Stimulated activated naive CD8-positive, alpha-beta T cell treated with anti-CD3 and anti-CD28 coated beads, Interleukin-15, Interleukin-2, amounts not matched to agents 100 U/mL and 50 U/mL, for 24 hours (primary cell): ENCODE data around the gene TIAM1.

Experiments
- ATAC-seq: fragments of 150-1000 bp; cut with Tn5 transposase; one replicate; pipeline ENCODE4 v1.10.0; 2021
- DNase-seq: peaks from one replicate; pipeline ENCODE4 v3.0.0; 2021

Gene TIAM1

DNA sequence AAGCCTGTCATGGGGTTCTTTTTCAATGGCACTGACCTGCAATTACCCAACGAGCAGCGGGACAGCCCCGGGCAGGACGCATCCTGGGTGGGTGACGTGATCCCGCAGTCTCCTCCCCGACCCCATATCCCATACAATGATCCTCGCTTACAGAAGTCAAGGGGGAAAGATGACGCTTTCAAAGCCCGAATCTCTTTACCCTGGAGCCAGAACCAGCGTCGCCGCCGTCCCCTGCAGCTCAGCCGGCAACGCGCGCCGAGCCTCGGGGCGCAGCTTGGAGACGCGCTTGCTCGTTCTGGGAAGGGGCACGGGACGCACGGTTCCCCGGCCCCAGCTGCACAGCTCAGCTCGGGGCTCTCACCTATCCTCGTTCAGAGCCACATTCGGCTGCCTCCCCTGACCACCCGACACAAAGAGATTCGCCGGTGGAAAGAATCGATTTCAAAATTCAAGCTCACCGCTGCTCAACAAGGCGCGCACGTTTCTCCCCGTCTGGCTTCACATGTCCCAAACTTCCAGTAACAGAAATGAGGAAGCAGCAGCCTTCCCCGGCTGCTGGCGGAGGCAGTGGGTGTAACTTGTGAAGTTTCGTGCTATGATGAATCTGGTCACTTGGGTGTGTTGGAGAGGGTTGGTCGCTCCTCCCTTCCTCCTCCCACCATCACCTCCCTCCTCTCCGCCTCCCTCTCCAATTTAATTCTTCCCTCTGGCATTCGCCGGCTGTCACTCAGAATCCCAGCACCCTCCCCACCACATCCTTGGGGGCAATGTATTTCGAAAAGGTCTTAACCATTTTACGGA is at the start of gene TIAM1:
Gene TIAM1, minus strand, starts transcription at position 582 of the 801 bp plus-strand sequence. CDS start 77,289 bp downstream, outside the sequence.
- DNase-seq (peak; percentile 50), ATAC-seq (peak; percentile 58)

DNA sequence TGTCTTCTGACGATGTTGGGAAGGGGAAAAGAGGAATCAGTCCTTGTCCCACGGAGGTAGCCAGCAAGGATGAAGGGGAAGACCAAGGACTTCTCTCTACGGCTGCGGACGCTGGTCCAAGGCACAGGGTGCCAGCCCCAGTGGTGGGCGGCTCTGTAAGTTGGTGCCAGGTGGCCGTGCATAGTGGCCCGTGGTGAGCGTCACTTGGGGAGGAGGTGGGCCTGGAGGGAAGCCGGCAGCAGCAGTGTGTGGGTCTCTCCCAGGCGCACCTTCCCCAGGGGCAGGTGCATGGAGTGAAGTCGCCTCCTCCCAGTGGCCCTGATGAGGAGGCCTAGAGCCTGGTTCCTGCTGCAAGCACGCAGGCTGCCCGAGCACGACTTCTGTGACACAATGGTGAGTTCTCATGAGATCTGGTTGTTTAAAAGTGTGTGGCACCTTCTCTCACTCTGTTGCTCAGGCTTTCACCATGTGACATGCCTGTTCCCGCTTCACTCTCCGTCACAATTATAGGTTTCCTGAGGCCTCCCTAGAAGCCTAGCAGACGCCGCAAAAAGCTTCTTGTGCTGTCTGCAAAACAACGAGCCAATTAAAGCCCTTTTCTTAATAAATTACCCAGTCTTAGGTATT is 43.6 kb upstream of the TIAM1 start:
- no peak for DNase-seq
- no peak for ATAC-seq

DNA sequence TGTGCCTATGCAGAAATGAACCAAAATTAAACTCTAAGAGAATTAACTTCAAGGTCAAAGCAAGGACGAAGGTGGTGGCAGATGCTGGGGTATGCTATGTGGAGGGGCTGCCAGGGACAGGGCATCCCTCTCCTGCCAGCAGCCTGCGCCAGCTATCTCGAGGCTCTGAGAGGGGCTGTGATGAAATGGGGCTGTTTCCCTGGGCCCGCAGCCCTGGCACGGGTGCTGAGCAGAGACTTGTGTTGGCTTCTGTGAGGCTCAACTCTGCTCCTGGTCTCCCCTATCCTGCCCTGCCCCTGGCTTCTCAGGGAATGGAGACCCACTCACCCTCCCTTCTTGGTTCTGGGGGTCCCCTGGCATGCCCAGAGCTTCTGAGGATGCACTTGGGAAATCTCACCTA is 41.9 kb upstream of the TIAM1 start:
- DNase-seq: no peak
- ATAC-seq: no peak

- ATAC-seq (no peak), DNase-seq (no peak)
Measured at GRCh38 chr21:31383770-31384169, 39.7 kb upstream of the TIAM1 start.

- no peak for DNase-seq
- ATAC-seq: no peak
Measured at GRCh38 chr21:31382060-31382459, 38.0 kb upstream of the TIAM1 start.

GRCh38 chr21:31376301-31376700 is 32.2 kb upstream of the TIAM1 start:
- ATAC-seq (no peak), DNase-seq (no peak)

DNA sequence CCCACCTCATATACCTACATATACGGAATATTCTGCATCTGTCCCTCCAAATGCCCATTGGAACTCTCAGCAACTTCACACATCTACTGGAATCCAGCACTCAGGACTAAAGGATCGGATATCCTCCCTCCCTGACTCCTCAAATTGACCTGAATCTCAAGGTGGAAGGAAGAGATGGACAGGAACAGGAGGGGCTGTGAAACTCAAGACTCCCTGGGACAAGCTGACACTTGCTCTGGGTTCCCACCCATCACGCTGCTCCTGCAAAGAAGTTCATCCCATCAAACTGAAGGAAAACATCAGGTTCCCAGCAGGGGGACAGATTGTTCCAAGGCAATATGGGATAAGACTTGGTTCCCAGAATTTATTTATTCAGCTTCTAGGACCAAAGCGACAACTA is 30.3 kb upstream of the TIAM1 start:
- DNase-seq (no peak), ATAC-seq (no peak)

DNA sequence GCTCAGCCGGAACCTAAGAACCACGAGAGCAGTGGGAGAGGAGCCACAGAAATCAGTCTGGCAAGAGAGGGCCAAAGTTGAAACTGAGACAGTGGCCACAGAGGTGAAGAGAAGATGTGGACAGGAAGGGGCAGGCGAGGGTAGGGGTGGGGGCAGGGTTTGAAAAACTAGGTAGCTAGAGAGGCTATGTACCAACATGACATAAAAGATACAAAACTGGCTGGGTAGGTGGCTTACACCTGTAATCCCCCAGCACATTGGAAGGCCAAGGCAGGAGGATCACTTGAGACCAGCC is 28.4 kb upstream of the TIAM1 start:
- ATAC-seq: no peak

GRCh38 chr21:31371715-31372470 is 27.8 kb upstream of the TIAM1 start:
- ATAC-seq (no peak), DNase-seq (no peak)

More for the DNA sequence above, 28.4 kb upstream of the TIAM1 start:
- DNase-seq: no peak

DNA sequence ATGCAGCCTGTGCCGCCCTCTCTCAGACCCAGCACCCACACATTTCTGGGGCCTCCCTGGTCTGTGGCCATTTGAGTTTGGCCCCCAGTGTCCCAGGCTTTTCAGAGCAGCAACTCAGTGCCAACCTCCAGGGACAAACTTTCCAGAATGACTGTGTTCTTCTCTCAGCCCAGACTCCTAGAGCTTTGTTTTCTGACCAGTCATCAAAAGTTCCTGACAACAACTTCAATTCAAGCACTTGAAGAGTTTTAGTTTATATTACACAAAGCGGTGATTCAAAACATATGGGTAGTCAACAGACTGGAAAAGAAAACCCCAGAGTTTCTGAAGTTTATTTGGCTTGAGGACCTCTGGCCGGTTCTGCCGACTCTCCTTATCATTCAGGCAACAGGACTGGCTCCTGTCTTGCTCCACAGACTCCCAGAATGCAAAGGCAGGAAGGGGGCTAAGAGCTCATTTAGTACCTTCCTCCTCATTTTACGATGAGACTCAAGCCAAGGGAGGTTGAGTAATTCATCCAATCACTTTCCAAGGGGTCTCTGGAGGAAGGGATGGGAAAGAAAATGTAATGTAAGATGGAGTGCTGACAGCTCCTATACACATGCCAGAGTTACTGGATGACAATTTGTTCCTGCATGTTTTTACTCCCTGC is 27.0 kb upstream of the TIAM1 start:
- DNase-seq (no peak), ATAC-seq (no peak)

DNA sequence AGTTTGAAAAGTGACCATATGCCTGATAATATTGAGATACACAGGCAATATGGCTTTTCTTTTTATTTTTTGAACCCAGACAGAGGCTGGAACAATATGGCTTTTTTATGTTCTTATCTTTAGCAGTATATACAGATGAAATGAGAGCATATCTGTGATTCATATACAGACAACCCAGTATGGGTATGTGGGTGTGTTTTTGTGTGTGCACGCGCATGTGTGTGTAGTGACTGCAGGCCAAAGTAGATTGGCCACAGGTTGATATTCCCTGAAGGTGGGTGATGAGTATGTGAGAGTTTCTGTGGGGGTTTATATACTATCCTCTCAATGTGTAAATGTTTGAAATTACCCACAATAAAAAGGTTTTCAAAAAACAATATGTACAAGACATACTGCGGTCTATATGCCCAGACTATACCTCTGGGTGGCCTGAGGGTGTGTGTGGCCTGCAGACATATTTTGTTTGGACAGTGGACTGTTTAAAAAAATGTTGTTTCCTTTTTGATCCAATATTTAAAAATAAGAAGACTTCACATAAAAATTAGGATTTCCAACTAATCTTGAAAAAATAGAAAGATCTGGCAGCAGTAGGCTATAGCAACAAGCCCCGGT is 26.3 kb upstream of the TIAM1 start:
- no peak for DNase-seq
- ATAC-seq: peak; percentile 52

DNA sequence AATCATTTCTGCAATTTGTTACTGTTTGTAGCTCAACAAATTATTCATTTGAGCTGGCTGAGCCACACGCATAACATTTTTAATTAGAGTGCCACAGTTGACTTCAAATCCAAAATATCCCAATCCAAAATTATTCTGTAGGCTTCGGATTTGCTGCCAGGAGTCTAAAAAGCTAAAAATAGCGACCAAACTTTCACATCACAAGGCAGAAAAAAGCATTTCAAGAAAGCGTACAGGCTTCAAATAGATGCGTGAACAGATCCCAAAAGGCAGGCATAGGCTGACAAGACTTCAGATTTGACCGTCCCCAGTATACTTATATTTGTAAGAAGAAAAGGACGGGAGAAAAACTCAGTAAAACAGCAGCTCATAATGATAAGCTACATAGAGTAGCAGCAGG is 24.3 kb upstream of the TIAM1 start:
- ATAC-seq (no peak), DNase-seq (no peak)

DNA sequence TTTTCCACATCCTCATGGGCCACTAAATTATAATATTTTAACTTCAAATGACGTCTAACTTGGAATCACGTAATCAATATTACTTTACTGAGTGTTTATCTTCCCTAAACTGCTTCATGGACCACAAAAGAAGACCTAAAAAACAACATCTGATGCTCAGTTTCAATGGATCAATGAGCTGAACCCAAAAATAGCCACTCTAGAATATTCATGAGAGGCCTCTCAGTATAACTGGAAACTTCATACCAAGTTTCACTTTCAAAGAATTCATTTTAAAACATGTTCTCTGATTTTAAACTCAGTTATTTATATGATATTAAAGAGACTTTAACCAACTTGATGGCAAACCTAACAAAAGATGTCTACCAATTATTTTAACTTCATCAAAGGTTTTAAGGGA is 23.7 kb upstream of the TIAM1 start:
- DNase-seq (no peak), ATAC-seq (no peak)

- DNase-seq: no peak
- no peak for ATAC-seq
Measured at GRCh38 chr21:31366825-31367224, 22.8 kb upstream of the TIAM1 start.

GRCh38 chr21:31364253-31364945 is 20.3 kb upstream of the TIAM1 start:
- ATAC-seq (peak; percentile 91), DNase-seq (peak; percentile 42)

GRCh38 chr21:31363720-31364119 is 19.7 kb upstream of the TIAM1 start:
- ATAC-seq (peak; percentile 9), DNase-seq (no peak)

GRCh38 chr21:31360717-31361116 is 16.7 kb upstream of the TIAM1 start:
- no peak for DNase-seq
- no peak for ATAC-seq

DNA sequence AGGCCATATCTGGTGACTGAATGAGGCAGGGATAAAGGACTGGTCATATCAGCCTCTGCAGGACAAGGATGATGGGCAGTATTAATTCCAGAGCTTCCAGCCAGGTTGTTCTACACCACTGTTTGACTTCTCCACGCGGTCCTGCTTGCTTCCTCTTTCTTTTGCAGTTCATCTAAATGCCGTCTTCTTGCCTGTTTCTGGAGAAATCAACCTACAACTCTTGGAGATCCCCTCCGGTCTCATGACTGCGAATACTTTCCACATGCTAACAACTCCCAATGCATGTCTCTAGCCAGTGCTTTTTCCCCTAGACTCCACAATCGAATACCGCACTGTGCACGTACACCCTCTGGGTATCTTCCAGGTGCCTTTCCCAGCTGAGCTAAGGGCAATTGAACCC is 14.1 kb upstream of the TIAM1 start:
- DNase-seq (no peak), ATAC-seq (no peak)

DNA sequence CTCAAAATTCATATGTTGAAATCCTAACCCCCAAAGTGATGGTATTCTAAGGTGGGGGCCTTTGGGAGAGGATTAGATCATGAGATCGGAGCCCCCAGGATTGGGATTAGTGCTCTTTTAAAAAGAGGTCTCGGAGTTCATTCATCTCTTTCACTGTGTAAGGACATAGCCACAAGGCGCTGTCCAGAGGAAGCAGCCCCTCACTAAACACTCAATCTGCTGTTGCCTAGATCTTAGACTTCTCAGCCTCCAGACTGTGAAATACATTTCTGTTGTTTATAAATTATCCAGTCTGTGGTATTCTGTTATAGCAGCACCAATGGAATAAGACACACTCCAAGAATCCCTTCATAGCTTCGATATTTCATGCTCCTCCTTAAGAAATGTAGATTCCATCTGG is 12.4 kb upstream of the TIAM1 start:
- ATAC-seq: no peak

GRCh38 chr21:31354604-31355443 is 10.8 kb upstream of the TIAM1 start:
- ATAC-seq (peak; percentile 95), DNase-seq (peak; percentile 73)

More for the DNA sequence above, 12.4 kb upstream of the TIAM1 start:
- no peak for DNase-seq

- ATAC-seq: no peak
- DNase-seq: no peak
Measured at GRCh38 chr21:31354122-31354521, 10.1 kb upstream of the TIAM1 start.
